Prostate gland (tissue), 2 donors: ENCODE measurements around the gene NCBP1.

Source experiments
- CTCF ChIP-seq, 4 experiments: fragments of 200-600 bp in 2 of 4; fragments of 450-650 bp in 2 of 4; sonication (generic) in 2 of 4; IDR thresholded peaks; 1 replicate in 3 of 4; 2 replicates in 1 of 4; pipeline ENCODE4 v1.5.1; 2016 to 2019; ENCODE audit warnings: antibody characterized with exemption in 4 of 4, mild to moderate bottlenecking in 2 of 4, moderate library complexity in 2 of 4
- POLR2A ChIP-seq: fragments of 450-650 bp; IDR thresholded peaks from one replicate; pipeline ENCODE4 v1.6.1; 2016; ENCODE audit warnings: antibody characterized with exemption, mild to moderate bottlenecking
- POLR2AphosphoS5 ChIP-seq: sonication (generic); formaldehyde crosslinking; IDR thresholded peaks from one replicate; pipeline ENCODE4 v1.6.1; 2017; ENCODE audit warnings: antibody characterized with exemption

- peak in 2 of 4 experiments; percentile 38 to 47 for TF ChIP-seq CTCF (IDR thresholded peaks at IDR 0.05)
- TF ChIP-seq POLR2A = peak; percentile 92
- TF ChIP-seq POLR2AphosphoS5 = peak; percentile 94
Measured at GRCh38 chr9:97696803-97697601, 63.4 kb downstream of the NCBP1 start, which contains the start of gene XPA.
